ENCODE data around the gene ZNF581. TPM values are rescaled to one million over a fixed set of nuclear protein-coding genes. Genes with fewer than 3 reads are reported as not detected.

ZNF581 gene
- total RNA-seq, 1 experiment from 2014 or later: 10.6 TPM

GRCh38 chr19:55621205-55621672 lies 22.2 kb upstream of the ZNF581 start:
- in situ Hi-C loops (cut with HindIII; ENCODE audit: low pct_unique_long_range_greater_than_20kb, low sequenced_read_pairs): no loop called here
- no peak for DNase-seq (ENCODE audit: low read depth, low spot score)

DNA sequence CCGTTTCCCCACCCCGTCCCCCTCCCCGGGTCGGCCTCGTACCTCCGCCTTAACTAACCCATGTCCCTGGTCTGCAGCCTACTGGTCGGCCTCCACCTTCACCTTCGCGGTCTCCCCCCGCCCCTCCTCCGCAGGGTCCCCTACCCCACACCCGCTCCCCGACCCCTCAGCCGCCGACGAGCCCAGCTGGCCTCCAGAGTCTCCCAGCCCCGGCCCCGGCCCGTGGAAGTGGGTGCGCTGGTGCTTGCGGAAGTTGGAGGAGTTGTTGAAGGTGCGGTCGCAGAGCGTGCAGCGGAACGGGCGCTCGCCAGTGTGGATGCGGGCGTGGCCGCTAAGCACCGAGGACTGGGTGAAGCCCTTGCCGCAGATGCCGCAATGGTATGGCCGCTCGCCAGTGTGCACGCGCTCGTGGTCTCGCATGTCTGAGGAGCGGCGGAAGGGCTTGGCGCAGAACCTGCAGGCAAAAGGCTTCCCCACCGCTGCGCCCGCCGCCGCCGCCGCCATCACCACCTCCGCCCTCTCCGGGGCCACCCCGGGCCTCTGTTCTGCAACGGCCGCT lies 21.7 kb upstream of the ZNF581 start:
- in situ Hi-C loops (cut with HindIII; ENCODE audit: low pct_unique_long_range_greater_than_20kb, low sequenced_read_pairs): no loop called here
- DNase-seq (ENCODE audit: low read depth, low spot score): no peak

GRCh38 chr19:55622242-55622969 lies 21.0 kb upstream of the ZNF581 start:
- in situ Hi-C loops (cut with HindIII; ENCODE audit: low pct_unique_long_range_greater_than_20kb, low sequenced_read_pairs): no loop called here

DNA sequence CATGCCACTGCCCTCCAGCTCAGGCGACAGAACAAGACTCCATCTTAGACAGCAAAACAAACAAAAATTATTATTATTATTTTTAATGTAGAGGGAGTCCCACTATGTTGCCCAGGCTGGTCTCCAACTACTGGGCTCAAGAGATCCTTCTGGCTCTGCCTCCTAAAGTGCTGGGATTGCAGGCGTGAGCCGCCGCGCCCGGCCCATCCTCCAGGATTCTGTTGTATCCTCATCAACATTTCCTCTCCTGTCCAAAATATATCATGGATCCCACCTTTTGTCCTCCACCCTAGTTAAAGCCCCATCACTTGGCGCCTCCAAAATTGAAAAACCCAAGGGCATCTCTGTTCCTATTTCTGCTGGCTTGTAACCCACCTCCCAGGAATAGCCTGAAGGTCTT lies 20.3 kb upstream of the ZNF581 start:
- no peak for DNase-seq (ENCODE audit: low read depth, low spot score)
- in situ Hi-C loops (cut with HindIII; ENCODE audit: low pct_unique_long_range_greater_than_20kb, low sequenced_read_pairs): no loop called here

More at GRCh38 chr19:55622242-55622969, 21.0 kb upstream of the ZNF581 start:
- DNase-seq (ENCODE audit: low read depth, low spot score): no peak

GRCh38 chr19:55623561-55623960 lies 19.9 kb upstream of the ZNF581 start:
- DNase-seq (ENCODE audit: low read depth, low spot score): no peak
- in situ Hi-C loops (cut with HindIII; ENCODE audit: low pct_unique_long_range_greater_than_20kb, low sequenced_read_pairs): no loop called here

DNA sequence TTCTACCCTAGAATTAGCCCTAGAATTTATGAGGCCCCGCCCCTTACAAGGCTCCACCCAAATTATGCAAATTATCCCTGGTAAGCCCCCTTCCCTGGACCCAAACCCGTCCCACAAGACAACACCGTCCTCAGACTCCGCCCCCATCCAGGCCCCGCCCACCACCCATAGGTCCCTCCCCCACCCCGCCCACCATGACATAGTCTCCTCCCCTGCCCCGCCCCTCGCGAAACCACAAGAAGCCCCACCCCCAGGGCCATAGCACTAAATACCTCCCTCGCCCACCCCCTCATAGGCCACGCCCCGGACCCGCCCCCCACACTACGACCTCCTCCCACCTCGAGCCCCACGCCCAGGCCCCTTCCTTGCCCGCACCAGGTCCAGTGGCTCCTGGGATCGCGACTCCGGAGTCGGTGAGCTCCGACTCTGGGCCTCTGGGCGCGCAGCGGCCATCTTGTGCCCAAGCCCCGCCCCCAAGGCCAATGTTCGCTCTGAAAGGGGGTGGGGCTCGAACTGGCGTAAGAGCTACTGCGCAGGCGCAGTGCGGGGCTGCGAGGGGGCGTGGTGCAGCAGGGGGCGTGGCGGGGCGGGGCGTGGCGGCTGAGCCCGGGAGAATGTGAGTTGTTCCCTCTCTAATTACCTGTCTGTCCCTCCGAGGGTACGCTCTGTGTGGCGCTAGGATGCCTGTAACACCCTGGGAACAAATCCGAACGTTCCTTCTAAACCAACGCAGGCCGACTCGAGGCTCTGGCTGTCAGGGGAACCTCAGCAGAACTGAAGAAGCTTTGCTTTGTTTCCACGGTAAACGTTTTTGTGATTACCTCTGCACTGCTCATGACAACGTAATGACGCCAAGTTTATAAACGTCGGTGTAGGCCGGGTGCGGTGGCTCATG lies 19.1 kb upstream of the ZNF581 start, which contains the start of gene ZNF784:
Gene ZNF784 (minus strand): TSS at position 458 of the 895 bp plus-strand sequence. CDS start 5 bp downstream, at position 453.
- in situ Hi-C loops (cut with HindIII; ENCODE audit: low pct_unique_long_range_greater_than_20kb, low sequenced_read_pairs): no loop called here
- peak; percentile 88 for DNase-seq (ENCODE audit: low read depth, low spot score)

- no peak for DNase-seq (ENCODE audit: low read depth, low spot score)
- in situ Hi-C loops (cut with HindIII; ENCODE audit: low pct_unique_long_range_greater_than_20kb, low sequenced_read_pairs): no loop called here
These were observed 18.5 kb upstream of the ZNF581 start for GRCh38 chr19:55625004-55625326.

DNA sequence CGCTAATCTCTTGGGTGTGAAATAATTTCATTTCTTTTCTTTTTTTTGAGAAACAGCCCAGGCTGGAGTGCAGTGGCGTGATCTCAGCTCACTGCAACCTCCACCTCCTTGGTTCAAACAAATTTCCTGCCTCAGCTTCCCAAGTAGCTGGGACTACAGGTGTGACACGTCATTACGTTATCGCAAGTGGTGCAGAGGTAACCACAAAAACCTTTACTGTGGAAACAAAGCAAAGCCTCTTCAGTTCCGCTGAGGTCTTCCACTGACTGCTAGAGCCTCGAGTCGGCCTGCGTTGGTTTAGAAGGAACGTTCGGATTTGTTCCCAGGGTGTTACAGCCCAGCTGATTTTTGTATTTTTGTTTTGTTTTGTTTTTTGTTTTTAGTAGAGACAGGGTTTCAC lies 17.1 kb upstream of the ZNF581 start:
- in situ Hi-C loops (cut with HindIII; ENCODE audit: low pct_unique_long_range_greater_than_20kb, low sequenced_read_pairs): no loop called here
- DNase-seq (ENCODE audit: low read depth, low spot score): no peak

DNA sequence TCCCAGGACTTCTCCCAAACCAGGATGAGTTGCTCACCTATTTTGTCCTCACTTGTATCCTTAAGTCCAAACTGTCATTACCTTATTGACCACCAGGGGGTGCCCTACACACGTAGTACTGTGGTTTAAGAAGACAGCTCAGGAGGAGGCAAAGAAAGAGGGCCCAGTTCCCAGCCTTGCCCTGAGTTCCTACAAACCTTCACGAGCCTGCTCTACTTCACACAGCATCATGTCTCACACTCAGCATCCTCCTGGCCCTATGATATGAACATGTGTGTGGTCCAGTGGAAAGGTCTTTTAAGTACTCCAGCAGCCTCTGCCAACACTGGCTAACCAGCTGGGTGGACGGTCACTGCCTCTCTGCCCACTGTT lies 11.0 kb upstream of the ZNF581 start:
- in situ Hi-C loops (cut with HindIII; ENCODE audit: low pct_unique_long_range_greater_than_20kb, low sequenced_read_pairs): no loop called here
- DNase-seq (ENCODE audit: low read depth, low spot score): peak; percentile 92

GRCh38 chr19:55633861-55634260 lies 9.6 kb upstream of the ZNF581 start:
- in situ Hi-C loops (cut with HindIII; ENCODE audit: low pct_unique_long_range_greater_than_20kb, low sequenced_read_pairs): no loop called here
- no peak for DNase-seq (ENCODE audit: low read depth, low spot score)

- no peak for DNase-seq (ENCODE audit: low read depth, low spot score)
- in situ Hi-C loops (cut with HindIII; ENCODE audit: low pct_unique_long_range_greater_than_20kb, low sequenced_read_pairs): no loop called here
These were observed 8.1 kb upstream of the ZNF581 start for GRCh38 chr19:55635334-55635717.

DNA sequence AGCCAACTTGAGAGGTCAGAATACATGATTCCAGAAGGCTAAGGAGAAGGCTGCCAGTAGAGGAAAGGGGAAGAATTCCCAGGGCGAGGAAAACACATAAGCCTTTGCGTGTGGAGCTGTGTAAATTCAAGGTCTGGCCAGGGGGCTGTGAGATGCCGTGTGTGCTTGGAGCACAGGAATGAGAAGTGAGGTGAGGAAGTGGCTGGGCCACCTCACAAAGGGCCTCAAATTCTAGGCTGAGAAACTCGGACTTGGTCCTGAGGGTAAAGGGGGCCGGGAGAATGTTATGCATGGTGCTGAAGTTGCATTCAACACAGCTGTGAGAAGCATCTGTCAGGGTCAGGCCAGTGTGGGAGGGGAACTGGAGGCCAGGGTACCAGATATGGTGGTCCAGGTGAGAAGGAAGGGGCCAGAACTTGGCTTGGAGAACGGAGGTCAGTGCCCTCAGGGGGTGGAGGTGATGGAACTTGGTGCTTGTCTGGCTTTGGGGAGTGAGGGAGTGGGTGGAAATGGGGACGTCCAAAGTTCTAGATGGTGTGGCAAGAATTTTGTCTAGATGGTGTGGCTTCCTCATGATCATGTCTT lies 7.5 kb upstream of the ZNF581 start:
- in situ Hi-C loops (cut with HindIII; ENCODE audit: low pct_unique_long_range_greater_than_20kb, low sequenced_read_pairs): no loop called here
- DNase-seq (ENCODE audit: low read depth, low spot score): no peak

DNA sequence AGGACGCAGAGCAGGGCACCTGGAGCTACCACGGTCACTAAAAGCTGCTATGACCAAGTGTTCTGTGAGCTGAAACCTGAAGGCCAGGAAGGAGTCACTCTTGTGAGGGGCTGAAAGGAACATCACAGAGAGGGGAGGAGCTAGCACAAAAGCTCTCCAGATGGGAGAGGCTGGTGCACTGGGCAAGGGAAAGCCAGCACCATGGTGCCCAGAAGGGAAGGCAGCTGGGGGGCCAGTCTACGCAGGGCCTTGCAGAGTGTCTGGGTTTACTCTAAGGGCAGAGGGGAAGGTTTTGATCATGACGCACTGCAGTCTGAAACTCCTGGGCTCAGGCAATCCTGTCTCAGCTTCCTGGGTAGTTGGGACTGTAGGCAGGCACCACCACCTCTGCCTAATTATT lies 6.7 kb upstream of the ZNF581 start:
- DNase-seq (ENCODE audit: low read depth, low spot score): no peak
- in situ Hi-C loops (cut with HindIII; ENCODE audit: low pct_unique_long_range_greater_than_20kb, low sequenced_read_pairs): no loop called here

- DNase-seq (ENCODE audit: low read depth, low spot score): no peak
- in situ Hi-C loops (cut with HindIII; ENCODE audit: low pct_unique_long_range_greater_than_20kb, low sequenced_read_pairs): no loop called here
These were observed 5.9 kb upstream of the ZNF581 start for GRCh38 chr19:55637534-55637933.

- in situ Hi-C loops (cut with HindIII; ENCODE audit: low pct_unique_long_range_greater_than_20kb, low sequenced_read_pairs): no loop called here
- DNase-seq (ENCODE audit: low read depth, low spot score): peak; percentile 72
These were observed 4.5 kb upstream of the ZNF581 start for GRCh38 chr19:55638864-55639359.

DNA sequence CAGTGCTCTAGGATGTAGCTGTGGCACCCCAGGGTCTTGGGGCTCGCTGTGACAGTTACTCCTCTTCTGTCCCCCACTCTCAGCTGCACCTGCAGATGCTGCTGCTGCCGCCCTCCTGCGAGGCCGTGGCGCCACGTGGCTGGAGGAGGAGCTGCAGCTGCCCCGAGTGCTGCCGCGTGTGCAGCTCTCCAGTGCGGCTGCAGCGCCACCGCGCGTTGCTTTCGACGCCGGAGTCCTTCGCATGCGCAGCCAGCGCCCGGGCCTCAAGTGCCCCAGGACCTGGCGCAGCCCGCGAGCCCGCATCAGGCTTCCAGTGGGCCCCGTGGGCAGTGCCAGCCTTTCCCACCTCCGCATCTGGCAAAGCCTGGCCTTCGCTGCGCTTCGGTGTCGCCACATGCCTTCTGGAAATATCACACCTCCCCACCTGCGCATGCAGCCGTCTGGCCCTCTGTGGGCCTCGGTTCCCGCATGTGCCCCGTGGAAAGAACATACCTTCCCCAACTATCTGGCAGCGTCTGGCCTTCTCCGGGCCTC lies 3.3 kb upstream of the ZNF581 start:
- in situ Hi-C loops (cut with HindIII; ENCODE audit: low pct_unique_long_range_greater_than_20kb, low sequenced_read_pairs): no loop called here
- peak; percentile 72 for DNase-seq (ENCODE audit: low read depth, low spot score)

GRCh38 chr19:55640577-55641425 lies 2.6 kb upstream of the ZNF581 start, which contains the start of gene ZNF580:
TSS of gene ZNF580 (plus strand) at chr19:55641002. CDS start at chr19:55642509, 1,507 bp downstream.
- DNase-seq (ENCODE audit: low read depth, low spot score): peak; percentile 51
- in situ Hi-C loops (cut with HindIII; ENCODE audit: low pct_unique_long_range_greater_than_20kb, low sequenced_read_pairs): no loop called here
